Fibroblast of lung (primary cell): ENCODE results near the gene UPK1A. TPM values are rescaled to one million over a fixed set of nuclear protein-coding genes. Genes with fewer than 3 reads are reported as not detected.

Source experiments
- polyA plus RNA-seq, 2 donors: library from polyadenylated mRNA; depleted of rRNA in 1 of 2; stranded (reverse) in 1 of 2; unstranded in 1 of 2; fragments of >200 nt; gene quantifications; 2 replicates each; pipeline ENCODE4 v1.2.1, GENCODE V29; 2011 to 2012; ENCODE audit warnings: missing spikeins in 1 of 2
- total RNA-seq: library from RNA; depleted of rRNA; stranded (reverse); fragments of >200 nt; gene quantifications from 2 replicates; pipeline ENCODE4 v1.2.1, GENCODE V29; 2014

UPK1A gene
- total and polyA plus RNA-seq, 2 donors (not counting 1 experiment from before 2014, with no cell fraction given) = 0.27 TPM; not detected in 1

Other genes starting within 250 kb of the UPK1A start
- not detected in 2 replicates for gene FFAR2, start 218.3 kb upstream of the UPK1A start, total RNA-seq
- not detected in 2 replicates for gene FFAR2, start 218.3 kb upstream of the UPK1A start, polyA plus RNA-seq
- not detected in 2 replicates for gene KRTDAP, start 176.1 kb upstream of the UPK1A start, total RNA-seq
- not detected in 2 replicates for gene KRTDAP, start 176.1 kb upstream of the UPK1A start, polyA plus RNA-seq
- gene DMKN, start 152.9 kb upstream of the UPK1A start, total RNA-seq = 14.2 and 29.3 TPM in 2 replicates
- gene DMKN, start 152.9 kb upstream of the UPK1A start, polyA plus RNA-seq = 2.1 and 2.8 TPM in 2 replicates
- gene SBSN, start 138.2 kb upstream of the UPK1A start, total RNA-seq = 4.1 and 9.0 TPM in 2 replicates
- gene SBSN, start 138.2 kb upstream of the UPK1A start, polyA plus RNA-seq = 1.6 TPM in 2 replicates
- not detected in 2 replicates for gene GAPDHS, start 133.1 kb upstream of the UPK1A start, total RNA-seq
- gene GAPDHS, start 133.1 kb upstream of the UPK1A start, polyA plus RNA-seq = not detected in 2 replicates
- gene TMEM147, start 120.9 kb upstream of the UPK1A start, total RNA-seq = 79.6 and 95.3 TPM in 2 replicates
- 72.4 and 76.2 TPM in 2 replicates for gene TMEM147, start 120.9 kb upstream of the UPK1A start, polyA plus RNA-seq
- gene ATP4A, start 102.9 kb upstream of the UPK1A start, total RNA-seq = not detected in 2 replicates
- gene ATP4A, start 102.9 kb upstream of the UPK1A start, polyA plus RNA-seq = not detected in 2 replicates
- gene PMIS2, start 80.3 kb upstream of the UPK1A start, total RNA-seq = not detected in 2 replicates
- not detected in 2 replicates for gene PMIS2, start 80.3 kb upstream of the UPK1A start, polyA plus RNA-seq
- 3.9 and 4.0 TPM in 2 replicates for gene HAUS5, start 53.8 kb upstream of the UPK1A start, total RNA-seq
- gene HAUS5, start 53.8 kb upstream of the UPK1A start, polyA plus RNA-seq = 2.5 and 4.7 TPM in 2 replicates
- gene RBM42, start 37.5 kb upstream of the UPK1A start, total RNA-seq = 29.9 and 32.1 TPM in 2 replicates
- gene RBM42, start 37.5 kb upstream of the UPK1A start, polyA plus RNA-seq = 32.9 and 43.0 TPM in 2 replicates
- 0.50 and 0.51 TPM in 2 replicates for gene ETV2, start 24.8 kb upstream of the UPK1A start, total RNA-seq
- 0.12 and 0.18 TPM in 2 replicates for gene ETV2, start 24.8 kb upstream of the UPK1A start, polyA plus RNA-seq
- gene COX6B1, start 18.2 kb upstream of the UPK1A start, total RNA-seq = 194 and 279 TPM in 2 replicates
- 382 and 499 TPM in 2 replicates for gene COX6B1, start 18.2 kb upstream of the UPK1A start, polyA plus RNA-seq
- gene ZBTB32, start 38.0 kb downstream of the UPK1A start, total RNA-seq = not detected in 2 replicates
- not detected in 2 replicates for gene ZBTB32, start 38.0 kb downstream of the UPK1A start, polyA plus RNA-seq
- 3.9 and 5.4 TPM in 2 replicates for gene KMT2B, start 51.5 kb downstream of the UPK1A start, total RNA-seq
- 7.4 and 12.5 TPM in 2 replicates for gene KMT2B, start 51.5 kb downstream of the UPK1A start, polyA plus RNA-seq
- 0.17 and 0.51 TPM in 2 replicates for gene IGFLR1, start 75.9 kb downstream of the UPK1A start, total RNA-seq
- 0.75 and 2.1 TPM in 2 replicates for gene IGFLR1, start 75.9 kb downstream of the UPK1A start, polyA plus RNA-seq
- 5.9 and 9.1 TPM in 2 replicates for gene U2AF1L4, start 78.9 kb downstream of the UPK1A start, total RNA-seq
- gene U2AF1L4, start 78.9 kb downstream of the UPK1A start, polyA plus RNA-seq = 11.9 and 13.8 TPM in 2 replicates
- gene PSENEN, start 79.1 kb downstream of the UPK1A start, total RNA-seq = 15.7 and 16.0 TPM in 2 replicates
- gene PSENEN, start 79.1 kb downstream of the UPK1A start, polyA plus RNA-seq = 31.4 and 35.5 TPM in 2 replicates
- 6.4 and 10.0 TPM in 2 replicates for gene LIN37, start 82.1 kb downstream of the UPK1A start, total RNA-seq
- gene LIN37, start 82.1 kb downstream of the UPK1A start, polyA plus RNA-seq = 8.5 and 10.3 TPM in 2 replicates
- 47.8 and 54.3 TPM in 2 replicates for gene HSPB6, start 90.5 kb downstream of the UPK1A start, total RNA-seq
- 53.1 and 71.0 TPM in 2 replicates for gene HSPB6, start 90.5 kb downstream of the UPK1A start, polyA plus RNA-seq
- 2.6 and 3.8 TPM in 2 replicates for gene PROSER3, start 91.7 kb downstream of the UPK1A start, total RNA-seq
- 8.1 and 12.9 TPM in 2 replicates for gene PROSER3, start 91.7 kb downstream of the UPK1A start, polyA plus RNA-seq
- gene ARHGAP33, start 109.0 kb downstream of the UPK1A start, total RNA-seq = 2.1 and 2.3 TPM in 2 replicates
- 0.58 and 1.7 TPM in 2 replicates for gene ARHGAP33, start 109.0 kb downstream of the UPK1A start, polyA plus RNA-seq
- not detected in 2 replicates for gene PRODH2, start 146.3 kb downstream of the UPK1A start, total RNA-seq
- gene PRODH2, start 146.3 kb downstream of the UPK1A start, polyA plus RNA-seq = not detected in 2 replicates
- gene NPHS1, start 186.0 kb downstream of the UPK1A start, total RNA-seq = not detected in 2 replicates
- not detected in 2 replicates for gene NPHS1, start 186.0 kb downstream of the UPK1A start, polyA plus RNA-seq
- gene KIRREL2, start 190.4 kb downstream of the UPK1A start, total RNA-seq = under 0.01 TPM in 1 of 2 replicates, not detected in the other
- gene KIRREL2, start 190.4 kb downstream of the UPK1A start, polyA plus RNA-seq = not detected in 2 replicates
- 0.99 and 2.6 TPM in 2 replicates for gene APLP1, start 202.1 kb downstream of the UPK1A start, total RNA-seq
- gene APLP1, start 202.1 kb downstream of the UPK1A start, polyA plus RNA-seq = 3.7 and 4.1 TPM in 2 replicates
- gene NFKBID, start 234.0 kb downstream of the UPK1A start, total RNA-seq = 2.3 and 2.6 TPM in 2 replicates
- gene NFKBID, start 234.0 kb downstream of the UPK1A start, polyA plus RNA-seq = 1.2 and 2.4 TPM in 2 replicates
- gene HCST, start 236.0 kb downstream of the UPK1A start, total RNA-seq = 1.0 and 2.0 TPM in 2 replicates
- 0.14 and 0.16 TPM in 2 replicates for gene HCST, start 236.0 kb downstream of the UPK1A start, polyA plus RNA-seq
- 0.26 TPM in 1 of 2 replicates, not detected in the other for gene TYROBP, start 241.8 kb downstream of the UPK1A start, total RNA-seq
- not detected in 2 replicates for gene TYROBP, start 241.8 kb downstream of the UPK1A start, polyA plus RNA-seq